CD4-positive, alpha-beta T cell treated with Interleukin-2 at 100 ng/mL for 4 hours (primary cell): ENCODE measurements around the gene VKORC1L1.
"Not testable (repeated sequence)": the region's sequence is repeated elsewhere in the genome, so short reads cannot be mapped to it uniquely, and the experiment has no call there.

ENCODE experiments used
- DNase-seq: peaks from one replicate; pipeline ENCODE4 v3.0.0-alpha.2; 2020; ENCODE audit warnings: low spot score

VKORC1L1 gene

GRCh38 chr7:65978891-65979582 lies 106.2 kb downstream of the VKORC1L1 start:
- DNase-seq = no peak

GRCh38 chr7:65979583-65980477 lies 107.0 kb downstream of the VKORC1L1 start:
- DNase-seq = no peak

DNA sequence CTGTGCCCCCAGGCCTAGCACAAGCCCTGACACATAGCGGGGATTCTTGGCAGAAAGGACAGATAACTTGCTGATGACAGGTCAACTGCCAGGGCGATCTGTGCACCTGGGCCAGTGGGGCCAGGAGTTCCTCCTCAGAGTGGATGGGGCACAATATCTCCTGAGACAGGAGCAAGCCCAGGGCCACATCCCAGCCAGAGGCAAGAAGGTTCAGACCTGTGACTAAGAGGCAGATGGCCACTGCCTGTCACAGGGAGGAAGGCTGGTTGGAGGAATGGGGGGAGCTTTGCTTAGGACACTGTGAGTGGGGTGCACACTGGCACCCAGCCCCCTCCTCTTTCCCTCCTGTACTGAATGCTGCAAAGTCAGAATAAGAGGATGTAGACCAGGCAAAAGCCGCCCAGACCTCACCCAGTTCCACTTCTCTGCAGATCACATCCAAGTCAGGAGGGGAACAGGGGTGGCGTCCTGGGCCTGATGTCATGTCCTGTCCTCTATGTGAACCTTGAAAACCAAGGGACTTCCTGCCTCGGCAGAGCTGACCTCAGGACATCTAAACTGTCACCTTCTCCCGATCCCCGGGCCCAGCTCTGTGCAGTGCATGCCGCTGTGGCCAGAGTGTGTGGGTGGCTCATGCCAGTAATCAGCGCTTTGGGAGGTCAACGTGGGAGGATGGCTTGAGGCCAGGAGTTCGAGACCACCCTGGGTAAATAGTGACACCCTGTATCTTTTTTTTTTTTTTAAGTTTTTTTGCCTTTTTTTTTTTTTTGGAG lies 107.8 kb downstream of the VKORC1L1 start:
- DNase-seq = peak; percentile 45

- peak; percentile 91 for DNase-seq
These were observed 109.3 kb downstream of the VKORC1L1 start, which contains the start of gene GUSB for GRCh38 chr7:65981965-65982792. Gene GUSB (minus strand): TSS chr7:65982213. CDS start chr7:65982183, 30 bp downstream.

DNA sequence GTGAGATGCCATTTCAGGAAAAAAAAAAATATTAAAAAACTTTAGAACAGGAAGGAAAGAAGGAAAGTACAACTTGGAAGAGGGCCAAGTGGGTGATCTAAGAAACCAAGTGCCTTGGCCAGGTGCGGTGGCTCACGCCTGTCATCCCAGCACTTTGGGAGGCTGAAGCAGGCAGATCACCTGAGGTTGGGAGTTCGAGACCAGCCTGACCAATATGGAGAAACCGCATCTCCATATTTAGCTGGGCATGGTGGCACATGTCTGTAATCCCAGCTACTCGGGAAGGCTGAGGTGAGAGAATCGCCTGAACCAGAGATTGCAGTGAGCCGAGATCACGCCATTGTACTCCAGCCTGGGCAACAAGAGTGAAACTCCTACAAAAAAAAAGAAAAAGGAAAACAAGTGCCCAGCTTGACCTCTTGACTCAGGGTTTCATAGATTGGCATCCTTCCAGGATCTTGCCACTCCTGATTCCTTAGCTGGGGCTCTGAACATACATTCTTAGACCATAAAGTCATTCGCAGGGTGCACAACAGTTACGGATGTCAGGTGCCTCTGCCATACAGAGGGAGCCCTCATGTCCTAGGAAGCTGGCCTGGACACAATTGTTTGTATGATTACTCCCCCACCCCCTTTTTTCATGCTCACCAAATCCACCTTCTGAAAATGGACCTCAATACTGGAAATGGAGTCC lies 111.2 kb downstream of the VKORC1L1 start:
- DNase-seq = no peak

DNA sequence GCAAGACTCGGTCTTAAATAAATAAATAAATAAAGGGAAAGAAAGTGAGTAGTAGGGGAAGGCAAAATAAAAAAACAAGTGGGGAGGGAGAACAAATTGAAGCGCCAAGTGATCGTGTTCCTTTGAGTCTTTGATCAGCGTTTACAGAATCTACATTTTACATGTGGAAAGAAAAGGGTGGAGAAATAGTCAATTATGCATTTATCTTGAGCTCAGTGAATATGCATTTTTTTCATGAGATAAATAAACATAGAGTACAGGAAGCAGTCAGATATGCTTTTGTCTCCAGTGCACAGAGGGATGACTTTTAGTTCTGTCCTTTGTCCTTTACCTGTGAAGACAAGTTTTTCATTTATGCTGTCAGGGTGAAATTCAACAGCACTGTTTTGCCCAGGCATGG lies 115.2 kb downstream of the VKORC1L1 start:
- DNase-seq = no peak

DNA sequence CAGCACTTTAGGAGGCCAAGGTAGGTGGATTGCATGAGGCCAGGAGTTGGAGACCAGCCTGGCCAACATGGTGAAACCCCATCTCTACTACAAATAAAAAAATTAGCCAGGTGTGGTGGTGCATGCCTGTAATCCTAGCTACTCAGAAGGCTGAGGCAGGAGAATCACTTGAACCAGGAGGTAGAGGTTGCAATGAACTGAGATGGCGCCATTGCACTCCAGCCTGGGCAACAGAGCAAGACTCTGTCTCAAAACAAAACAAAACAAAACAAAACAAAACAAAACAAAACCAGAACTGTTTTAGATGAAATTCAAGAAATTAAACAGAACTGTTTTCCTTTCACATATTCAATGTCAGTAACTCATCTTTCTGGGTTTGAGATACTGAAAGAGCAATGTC lies 115.6 kb downstream of the VKORC1L1 start:
- not testable (repeated sequence) for DNase-seq

DNA sequence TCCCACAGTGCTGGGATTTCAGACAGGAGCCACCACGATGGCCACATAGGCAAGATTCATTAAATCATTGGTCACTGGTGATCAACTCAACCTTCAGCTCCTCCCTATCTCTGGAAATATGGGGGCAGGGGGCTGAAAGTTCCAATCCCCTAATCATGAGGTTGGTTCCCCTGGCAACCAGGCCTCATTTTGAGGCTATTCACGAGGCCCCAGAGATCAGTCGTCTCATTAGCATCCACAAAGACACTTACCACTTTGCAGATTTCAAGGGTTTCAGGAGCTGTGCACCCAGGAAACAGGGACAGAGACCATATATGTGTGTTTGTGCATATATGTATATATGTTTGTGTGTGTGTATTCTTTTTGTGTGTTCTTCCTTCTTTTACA lies 116.8 kb downstream of the VKORC1L1 start:
- no peak for DNase-seq

GRCh38 chr7:65991829-65992228 lies 119.0 kb downstream of the VKORC1L1 start:
- DNase-seq = not testable (repeated sequence)

- no peak for DNase-seq
These were observed 119.7 kb downstream of the VKORC1L1 start for GRCh38 chr7:65992526-65992925.

- DNase-seq = not testable (repeated sequence)
These were observed 122.1 kb downstream of the VKORC1L1 start for GRCh38 chr7:65994984-65995383.

GRCh38 chr7:66000823-66001417 lies 128.0 kb downstream of the VKORC1L1 start:
- DNase-seq = not testable (repeated sequence)

DNA sequence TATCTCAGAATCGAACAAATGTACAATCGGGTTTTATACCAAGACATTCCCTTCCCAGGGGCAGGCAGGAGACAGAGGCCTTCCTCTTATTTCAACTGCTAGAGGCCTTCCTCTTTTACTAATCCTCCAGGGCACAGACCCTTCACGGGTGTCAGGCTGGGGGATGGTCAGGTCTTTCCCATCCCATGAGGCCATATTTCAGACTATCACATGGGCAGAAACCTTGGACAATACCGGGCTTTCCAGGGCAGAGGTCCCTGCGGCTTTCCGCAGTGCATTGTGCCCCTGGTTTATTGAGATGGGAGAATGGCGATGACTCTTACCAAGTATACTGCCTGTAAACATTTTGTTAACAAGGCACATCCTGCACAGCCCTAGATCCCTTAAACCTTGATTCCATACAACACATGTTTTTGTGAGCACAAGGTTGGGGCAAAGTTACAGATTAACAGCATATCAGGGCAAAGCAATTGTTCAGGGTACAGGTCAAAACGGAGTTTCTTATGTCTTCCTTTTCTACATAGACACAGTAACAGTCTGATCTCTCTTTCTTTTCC lies 132.3 kb downstream of the VKORC1L1 start:
- DNase-seq = not testable (repeated sequence)

DNA sequence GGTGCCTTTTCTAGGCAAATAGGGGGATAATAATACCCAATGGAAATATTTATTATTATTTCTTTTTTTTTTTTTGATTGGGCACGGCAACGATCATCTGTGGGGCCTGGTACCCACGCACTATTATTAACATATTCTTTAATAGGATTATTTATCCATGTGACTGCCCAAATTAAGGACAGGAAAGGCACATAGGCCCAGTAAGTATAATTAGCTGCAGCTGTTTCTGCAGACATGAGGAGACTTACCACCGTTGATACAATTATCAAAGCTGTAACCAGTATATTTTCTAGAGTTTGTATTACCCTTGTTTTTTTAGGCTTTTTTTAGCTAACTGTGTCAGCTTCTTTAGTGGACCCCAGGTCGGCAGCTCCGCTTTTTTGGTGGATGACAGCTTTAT lies 134.4 kb downstream of the VKORC1L1 start:
- no peak for DNase-seq
